DND-41 (cell line): ENCODE measurements around the gene ANAPC4.
A peak's percentile ranks its signal among the peaks of the same experiment; 100 is the strongest.
"Not testable (repeated sequence)": the region's sequence is repeated elsewhere in the genome, so short reads cannot be mapped to it uniquely, and the experiment has no call there.

Source experiments
- ATAC-seq: fragments of 200-7000 bp; cut with Tn5 transposase; 3 replicates; pipeline ENCODE4 v1.9.1; 2021; ENCODE audit warnings: low read depth; ENCODE audit not compliant: insufficient read depth
- DNase-seq: peaks from one replicate; pipeline ENCODE4 v3.0.0-alpha.2; 2020
- H2AFZ ChIP-seq: 2 replicates; pipeline ENCODE4 v1.6.0; 2012; ENCODE audit warnings: low read depth, low read length
- H3K27ac ChIP-seq: 2 replicates; pipeline ENCODE4 v1.5.1; 2012; ENCODE audit warnings: low read length, inconsistent platforms
- H3K27me3 ChIP-seq: fragments of 200-600 bp; sonication (generic); 2 replicates; pipeline ENCODE4 v1.6.0; 2012; ENCODE audit warnings: low read length, mild to moderate bottlenecking, inconsistent platforms; ENCODE audit not compliant: insufficient read depth, poor library complexity
- H3K36me3 ChIP-seq: 2 replicates; pipeline ENCODE4 v1.5.1; 2012; ENCODE audit warnings: low read length, inconsistent platforms; ENCODE audit not compliant: insufficient read depth
- H3K4me1 ChIP-seq: 2 replicates; pipeline ENCODE4 v1.5.1; 2012; ENCODE audit warnings: mild to moderate bottlenecking, low read length; ENCODE audit not compliant: insufficient read depth
- H3K4me2 ChIP-seq: 2 replicates; pipeline ENCODE4 v1.6.0; 2012; ENCODE audit warnings: mild to moderate bottlenecking, moderate library complexity, low read length, inconsistent platforms; ENCODE audit not compliant: insufficient read depth
- H3K4me3 ChIP-seq, 2 experiments: fragments of 200-600 bp in 1 of 2; shearing (Covaris generic) in 1 of 2; 2 replicates each; pipeline ENCODE4 v1.5.1; 2012 to 2016; ENCODE audit warnings: inconsistent platforms in 2 of 2, low read length in 2 of 2, mild to moderate bottlenecking in 2 of 2, low read depth in 1 of 2, moderate library complexity in 1 of 2
- H3K79me2 ChIP-seq: 2 replicates; pipeline ENCODE4 v1.6.0; 2012; ENCODE audit warnings: low read length, inconsistent platforms; ENCODE audit not compliant: insufficient read depth
- H3K9ac ChIP-seq: 2 replicates; pipeline ENCODE4 v1.6.0; 2012; ENCODE audit warnings: low read depth, mild to moderate bottlenecking, inconsistent platforms, low read length, moderate library complexity
- H3K9me3 ChIP-seq: 2 replicates; pipeline ENCODE4 v1.5.1; 2012; ENCODE audit warnings: low read length, moderate library complexity, mild to moderate bottlenecking, inconsistent platforms; ENCODE audit not compliant: insufficient read depth, severe bottlenecking
- H4K20me1 ChIP-seq: 2 replicates; pipeline ENCODE4 v1.6.0; 2012; ENCODE audit warnings: low read length; ENCODE audit not compliant: insufficient read depth
- CTCF ChIP-seq: IDR thresholded peaks from 2 replicates; pipeline ENCODE4 v1.5.1; 2012; ENCODE audit warnings: borderline replicate concordance, low read length, moderate library complexity, mild to moderate bottlenecking; ENCODE audit not compliant: poor library complexity, severe bottlenecking; ENCODE audit errors: extremely low read depth
- EZH2 ChIP-seq: IDR thresholded peaks from 3 replicates; pipeline ENCODE4 v1.6.1; 2012; ENCODE audit warnings: borderline replicate concordance, low read depth, mild to moderate bottlenecking, moderate library complexity, low read length, inconsistent platforms; ENCODE audit not compliant: severe bottlenecking

The ANAPC4 gene

GRCh38 chr4:25376754-25377571 is at the start of gene ANAPC4:
Gene ANAPC4, plus strand, starts transcription at chr4:25377263. Its CDS starts 165 bp downstream, at chr4:25377428.
- ATAC-seq, result peak; percentile 91

GRCh38 chr4:25328463-25328862 is 48.6 kb upstream of the ANAPC4 start:
- H3K27me3 ChIP-seq, H2AFZ ChIP-seq, H3K9ac ChIP-seq, H3K4me1 ChIP-seq, H3K27ac ChIP-seq, H3K79me2 ChIP-seq, H3K36me3 ChIP-seq, H4K20me1 ChIP-seq, DNase-seq, H3K4me3 ChIP-seq, ATAC-seq, H3K4me2 ChIP-seq, H3K9me3 ChIP-seq: not testable (repeated sequence)

More at GRCh38 chr4:25376754-25377571, at the start of gene ANAPC4:
- Histone ChIP-seq H3K36me3 (peaks cover 31% of the 10 kb centered on the region), H4K20me1 (no peaks in the 10 kb centered on the region; the same call in 1 of the 2 replicates), H3K9me3 (no peaks in the 10 kb centered on the region), H3K4me2 (peak within 1 kb of the TSS; percentile 78), H3K4me1 (peaks cover 27% of the 10 kb centered on the region), H3K27me3 (no peaks in the 10 kb centered on the region), H2AFZ (peak within 1 kb of the TSS; percentile 94), H3K9ac (peak within 1 kb of the TSS; percentile 77), H3K27ac (peak within 1 kb of the TSS; percentile 79), H3K79me2 (peaks cover 36% of the 10 kb centered on the region), H3K4me3 (peak within 1 kb of the TSS; percentile 63 to 90)
- TF ChIP-seq EZH2 (no peak), CTCF (no peak)
- peak; percentile 97 for DNase-seq

GRCh38 chr4:25330335-25330734 is 46.7 kb upstream of the ANAPC4 start:
- H3K4me2 ChIP-seq, result no peak overlapping the region
- no peaks in the 10 kb centered on the region for H3K4me1 ChIP-seq
- no peaks in the 10 kb centered on the region for H3K27me3 ChIP-seq
- H3K9ac ChIP-seq, result no peak overlapping the region
- H3K79me2 ChIP-seq, result peaks cover 2% of the 10 kb centered on the region; the same call in 1 of the 2 replicates
- H3K36me3 ChIP-seq, result peaks cover 5% of the 10 kb centered on the region; the same call in 1 of the 2 replicates
- H3K4me3 ChIP-seq, result no peak overlapping the region
- H3K9me3 ChIP-seq, result no peaks in the 10 kb centered on the region
- no peak overlapping the region for H2AFZ ChIP-seq
- H3K27ac ChIP-seq, result no peak overlapping the region
- TF ChIP-seq EZH2 (no peak), CTCF (no peak)
- no peak for DNase-seq
- no peak for ATAC-seq
- H4K20me1 ChIP-seq, result no peaks in the 10 kb centered on the region
